ENCODE results near the gene NFIX. TPM values are rescaled to one million over a fixed set of nuclear protein-coding genes. Genes with fewer than 3 reads are reported as not detected.
A peak's percentile ranks its signal among the peaks of the same experiment; 100 is the strongest.
"Not testable (repeated sequence)": the region's sequence is repeated elsewhere in the genome, so short reads cannot be mapped to it uniquely, and the experiment has no call there.

NFIX gene
- total RNA-seq, 1 donor from 2014 or later, result 10.5 TPM

GRCh38 chr19:12957389-12957952 is 37.8 kb upstream of the NFIX start:
- DNase-seq (ENCODE audit: low read depth in 2 of 2), result not testable (repeated sequence)

- DNase-seq (ENCODE audit: low read depth in 2 of 2), result no peak
Measured at GRCh38 chr19:12959481-12959880, 35.8 kb upstream of the NFIX start.

DNA sequence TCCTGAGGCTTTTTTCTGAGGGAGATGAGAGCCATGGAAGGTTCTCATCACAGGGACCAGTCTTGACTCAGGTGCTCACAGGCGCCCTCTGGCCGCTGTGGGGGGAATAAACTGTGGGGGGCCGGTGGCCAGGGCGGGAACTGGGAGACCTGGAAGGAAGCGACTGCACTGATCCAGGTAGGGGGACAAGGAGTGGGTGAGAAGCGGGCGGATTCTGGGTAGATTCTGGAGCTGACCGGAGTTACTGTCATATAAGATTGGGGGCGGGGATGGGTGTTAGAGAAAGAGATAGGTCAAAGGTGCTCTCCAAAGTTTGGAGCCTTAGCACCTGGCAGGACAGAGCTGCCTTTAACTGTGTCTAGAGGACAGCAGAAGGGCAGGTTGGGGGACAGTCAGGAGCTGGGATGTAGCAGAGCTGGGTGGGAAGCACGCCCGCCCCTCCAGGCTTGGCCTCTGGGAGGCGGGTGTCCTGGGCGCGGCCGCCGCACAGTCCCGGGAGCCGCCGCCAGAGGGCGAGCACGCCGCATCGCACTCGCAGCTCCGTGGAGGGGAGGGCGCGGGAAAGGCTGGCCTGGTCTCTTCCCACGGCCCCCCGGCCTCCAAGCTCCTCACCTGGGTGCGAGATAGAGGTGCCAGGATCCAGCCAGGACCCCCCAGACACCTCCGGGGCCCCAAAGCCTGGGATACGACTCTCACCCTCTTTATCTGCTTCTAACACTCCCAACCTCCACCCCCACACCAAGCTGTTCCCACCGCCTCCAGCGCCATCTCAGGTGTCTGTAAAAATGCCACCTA is 30.1 kb upstream of the NFIX start:
- DNase-seq (ENCODE audit: low read depth in 2 of 2), result peak; percentile 75 to 89

GRCh38 chr19:12965812-12966135 is 29.5 kb upstream of the NFIX start:
- DNase-seq (ENCODE audit: low read depth in 2 of 2), result no peak

DNA sequence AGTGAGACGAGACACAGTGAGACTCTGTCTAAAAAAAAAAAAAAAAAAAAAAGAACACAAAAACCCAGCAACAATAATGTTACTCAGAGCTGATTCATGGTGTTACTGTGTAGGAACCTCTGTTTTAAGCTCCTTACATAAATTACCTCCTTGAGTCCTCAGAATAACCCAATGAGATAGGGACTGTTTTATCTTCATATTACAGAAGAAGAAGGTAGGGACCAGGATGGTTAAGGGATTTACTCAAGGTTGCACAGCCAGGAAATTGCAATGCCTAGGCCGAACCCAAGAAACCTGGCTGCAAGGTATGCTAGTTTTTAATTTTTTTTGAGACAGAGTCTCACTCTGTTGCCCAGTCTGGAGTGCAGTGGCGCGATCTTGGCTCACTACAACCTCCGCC is 27.4 kb upstream of the NFIX start:
- no peak for DNase-seq (ENCODE audit: low read depth in 2 of 2)

GRCh38 chr19:12969292-12969988 is 25.8 kb upstream of the NFIX start, which contains the start of gene DAND5:
Gene DAND5, plus strand, starts transcription at chr19:12969576. Its CDS starts 85 bp downstream, at chr19:12969661.
- DNase-seq (ENCODE audit: low read depth in 2 of 2), result no peak

DNA sequence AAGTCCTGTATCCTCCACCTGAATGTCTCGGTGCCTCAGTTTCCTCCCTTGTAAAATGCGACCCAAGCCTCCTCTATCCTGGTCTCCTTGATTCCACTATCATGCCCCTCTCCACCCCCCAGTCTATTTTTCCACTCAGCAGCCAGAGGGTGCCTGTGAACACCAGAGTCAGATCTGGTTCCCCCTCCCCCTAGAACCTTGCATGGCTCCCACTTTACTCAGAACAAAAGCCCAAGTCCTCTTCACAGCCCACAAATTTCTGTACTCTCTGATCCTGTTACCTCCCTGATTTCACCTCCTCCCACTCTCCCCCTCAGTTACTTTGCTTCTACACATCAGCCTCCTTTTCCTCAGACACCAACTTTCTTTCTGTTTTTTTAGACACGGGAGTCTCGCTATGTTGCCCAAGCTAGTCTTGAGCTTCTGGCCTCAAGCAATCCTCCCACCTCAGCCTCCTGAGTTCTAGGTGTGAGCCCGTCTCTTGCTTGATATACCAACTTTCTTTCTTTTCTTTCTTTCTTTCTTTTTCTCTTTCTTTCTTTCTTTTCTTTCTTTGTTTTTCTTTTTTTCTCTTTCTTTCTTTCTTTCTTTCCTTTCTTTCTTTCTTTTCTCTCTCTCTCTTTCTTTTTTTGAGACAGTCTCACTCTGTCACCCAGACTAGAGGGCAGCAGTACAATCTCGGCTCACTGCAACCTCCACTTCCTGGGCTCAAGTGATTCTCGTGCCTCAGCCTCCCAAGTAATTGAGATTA is 25.0 kb upstream of the NFIX start:
- DNase-seq (ENCODE audit: low read depth in 2 of 2), result no peak

DNA sequence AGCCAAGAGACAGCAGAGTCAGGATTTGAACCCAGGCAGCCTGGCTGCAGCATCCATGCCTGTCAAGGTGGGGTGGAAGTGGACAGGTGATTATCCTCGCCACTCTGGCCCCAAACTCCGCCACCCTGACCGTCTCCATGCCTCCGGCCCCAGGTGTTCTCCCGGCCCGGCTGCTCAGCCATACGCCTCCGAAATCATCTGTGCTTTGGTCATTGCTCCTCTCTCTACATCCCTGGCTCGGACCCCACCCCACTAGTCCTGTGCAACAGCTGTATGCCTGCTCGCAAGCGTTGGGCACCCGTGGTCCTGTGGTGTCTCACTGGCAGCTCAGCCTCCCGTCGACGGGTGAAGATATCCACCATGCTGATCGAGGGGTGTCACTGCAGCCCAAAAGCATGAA is 22.0 kb upstream of the NFIX start:
- DNase-seq (ENCODE audit: low read depth in 2 of 2), result no peak

DNA sequence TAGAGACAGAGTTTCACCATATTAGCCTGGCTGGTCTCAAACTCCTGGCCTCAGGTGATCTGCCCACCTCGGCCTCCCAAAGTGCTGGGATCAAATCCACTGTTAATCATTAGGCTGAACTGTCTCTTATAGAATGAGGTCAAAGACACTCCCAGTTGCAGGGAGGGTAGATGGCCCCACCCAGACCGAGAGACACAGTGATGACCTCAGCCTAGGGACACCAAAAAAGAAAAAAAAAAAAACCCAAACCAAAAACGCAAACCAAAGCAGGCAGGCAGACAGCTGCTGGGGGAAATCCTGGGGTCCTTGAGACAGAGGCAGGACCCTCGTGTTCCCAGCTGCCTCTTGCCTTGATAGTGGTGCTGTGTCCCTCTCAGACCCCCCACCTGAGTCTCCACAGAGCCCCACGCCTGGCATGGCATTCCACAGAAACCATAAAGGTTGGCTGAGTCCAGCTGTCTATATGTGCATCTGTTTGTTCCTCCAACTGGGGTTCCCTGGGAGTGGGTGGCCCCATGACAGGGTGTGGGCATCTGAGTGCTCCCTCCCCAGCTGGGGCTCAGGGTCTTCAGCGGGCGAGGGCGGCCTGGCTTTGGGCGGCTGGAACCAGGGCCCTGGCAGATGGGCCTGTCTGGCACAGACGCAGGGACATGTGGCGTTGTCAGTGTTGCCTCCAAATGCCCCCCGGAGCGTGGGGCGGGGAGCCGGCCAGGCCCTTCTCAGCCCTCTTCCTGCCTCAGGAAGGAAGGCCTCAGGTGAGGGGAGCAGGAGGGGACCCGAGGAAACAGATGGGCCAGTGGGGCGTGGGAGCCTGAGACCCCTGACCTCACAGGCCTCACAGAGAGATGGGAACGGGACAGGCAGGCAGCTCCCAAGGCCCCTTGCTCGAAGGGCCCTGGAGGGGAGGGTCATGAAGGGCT is 20.7 kb upstream of the NFIX start:
- peak in 1 of 2 donors; percentile 97 for DNase-seq (ENCODE audit: low read depth in 2 of 2)

DNA sequence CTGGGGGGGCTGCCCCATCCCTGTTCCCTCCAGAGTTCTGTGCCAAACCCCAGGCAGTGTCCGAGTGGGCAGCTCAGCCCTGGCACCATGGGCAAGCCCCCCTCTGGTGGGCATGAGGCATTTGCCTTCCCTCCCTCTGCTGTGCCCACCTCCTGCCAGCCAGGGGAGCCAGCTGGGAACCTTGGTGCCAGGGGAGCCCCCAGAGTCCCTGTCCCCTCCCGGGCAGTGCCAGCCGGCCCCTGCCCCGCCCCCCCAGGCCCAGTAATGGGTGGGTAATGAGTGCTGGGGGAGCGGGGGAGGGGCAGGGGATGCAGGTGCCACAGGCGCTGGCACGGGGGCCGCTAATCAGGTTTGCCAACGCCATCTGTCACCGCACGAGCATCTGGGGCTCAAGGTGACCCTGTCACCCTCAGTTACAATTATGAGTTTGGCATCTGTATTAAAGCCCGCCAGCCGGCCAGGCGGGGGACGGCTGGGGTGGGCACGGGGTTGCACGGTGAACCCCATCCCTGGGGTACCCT is 20.0 kb upstream of the NFIX start:
- no peak for DNase-seq (ENCODE audit: low read depth in 2 of 2)

DNA sequence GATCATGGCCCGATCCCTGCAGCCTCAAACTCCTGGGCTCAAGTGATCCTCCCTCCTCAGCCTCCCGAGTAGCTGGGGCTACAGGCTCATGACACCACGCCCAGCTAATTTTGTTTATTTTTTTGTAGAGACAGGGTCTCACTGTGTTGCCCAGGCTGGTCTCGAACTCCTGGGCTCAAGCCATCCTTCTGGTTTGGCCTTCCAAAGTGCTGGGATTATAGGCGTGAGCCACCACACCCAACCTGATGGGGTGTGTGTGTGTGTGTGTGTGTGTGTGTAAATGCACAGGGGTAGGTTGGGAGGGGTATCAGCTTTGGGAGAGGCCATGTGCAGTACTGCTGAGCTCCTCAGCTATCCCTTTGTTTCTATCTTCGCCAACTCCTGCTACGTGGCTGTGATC is 19.2 kb upstream of the NFIX start:
- DNase-seq (ENCODE audit: low read depth in 2 of 2), result not testable (repeated sequence)

GRCh38 chr19:12979974-12980373 is 15.3 kb upstream of the NFIX start:
- DNase-seq (ENCODE audit: low read depth in 2 of 2), result no peak

- no peak for DNase-seq (ENCODE audit: low read depth in 2 of 2)
Measured at GRCh38 chr19:12982648-12983047, 12.6 kb upstream of the NFIX start.

DNA sequence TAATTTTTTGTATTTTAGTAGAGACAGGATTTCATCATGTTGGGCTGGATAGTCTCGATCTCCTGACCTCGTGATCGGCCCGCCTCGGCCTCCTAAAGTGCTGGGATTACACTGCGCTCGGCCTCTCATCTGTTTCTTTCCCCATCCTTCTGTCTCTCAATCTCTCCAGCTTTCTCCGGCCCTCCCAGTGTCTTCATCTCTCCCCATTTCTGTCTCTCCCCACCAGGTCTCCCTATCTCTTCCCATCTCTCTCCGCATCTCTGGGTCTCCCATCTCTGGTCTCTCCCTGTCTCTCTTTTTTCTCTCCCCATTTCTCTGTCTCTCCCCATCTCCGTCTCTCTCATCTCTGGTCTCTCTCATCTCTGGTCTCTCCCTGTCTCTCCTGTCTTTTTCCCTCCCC is 12.2 kb upstream of the NFIX start:
- DNase-seq (ENCODE audit: low read depth in 2 of 2), result no peak

DNA sequence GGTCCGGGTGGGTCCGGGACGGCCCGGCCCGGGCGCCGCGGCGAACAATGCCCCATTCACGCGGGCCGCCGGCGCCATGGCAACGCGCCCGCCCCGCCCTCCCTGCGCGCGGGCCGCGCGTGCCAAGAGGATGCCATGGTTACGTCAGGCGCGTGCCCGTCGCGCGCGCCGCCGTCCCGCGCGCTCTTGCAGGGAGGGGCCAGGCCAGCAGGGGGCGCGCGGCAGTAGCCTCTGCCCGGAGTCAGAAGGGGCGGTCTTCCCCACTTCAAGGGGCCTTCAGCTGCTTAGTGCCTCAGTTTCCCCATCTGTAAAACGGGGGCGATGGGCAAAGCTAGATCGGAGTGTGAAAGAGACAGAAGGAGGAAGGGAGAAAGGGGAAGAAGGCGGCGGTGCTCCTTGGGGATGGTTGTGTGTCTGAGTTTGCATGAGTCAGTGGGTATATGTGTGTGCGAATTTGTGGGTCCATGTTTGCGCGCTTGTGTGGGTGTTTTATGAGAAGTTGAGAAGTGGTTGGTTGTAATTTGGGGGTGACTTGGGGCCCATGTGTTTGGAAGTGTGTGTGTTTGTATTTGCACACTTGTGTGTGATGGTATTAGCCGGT is 11.6 kb upstream of the NFIX start:
- DNase-seq (ENCODE audit: low read depth in 2 of 2), result peak; percentile 84 to 90

DNA sequence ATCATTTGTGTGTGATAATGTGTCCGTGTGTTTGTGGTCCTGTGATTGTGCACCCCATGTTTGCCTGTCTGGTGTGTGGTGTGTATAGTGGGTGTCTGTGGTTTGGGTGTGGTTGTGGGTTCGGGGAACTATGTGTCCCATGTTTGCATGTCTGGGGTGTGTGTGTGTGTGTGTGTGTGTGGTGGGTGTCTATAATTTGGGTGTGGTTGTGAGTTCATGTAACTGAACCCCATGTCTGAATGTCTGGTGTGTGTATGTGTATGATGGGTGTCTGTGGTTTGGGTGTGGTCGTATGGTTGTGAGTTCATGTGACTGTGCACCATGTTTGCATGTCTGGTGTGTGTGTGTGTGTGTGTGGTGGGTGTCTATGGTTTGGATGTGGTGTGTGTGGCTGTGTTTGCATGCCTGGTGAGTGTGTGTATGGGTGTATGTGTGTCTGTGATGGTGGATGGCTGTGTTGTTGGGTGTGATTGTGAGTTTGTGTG is 11.1 kb upstream of the NFIX start:
- no peak for DNase-seq (ENCODE audit: low read depth in 2 of 2)

DNA sequence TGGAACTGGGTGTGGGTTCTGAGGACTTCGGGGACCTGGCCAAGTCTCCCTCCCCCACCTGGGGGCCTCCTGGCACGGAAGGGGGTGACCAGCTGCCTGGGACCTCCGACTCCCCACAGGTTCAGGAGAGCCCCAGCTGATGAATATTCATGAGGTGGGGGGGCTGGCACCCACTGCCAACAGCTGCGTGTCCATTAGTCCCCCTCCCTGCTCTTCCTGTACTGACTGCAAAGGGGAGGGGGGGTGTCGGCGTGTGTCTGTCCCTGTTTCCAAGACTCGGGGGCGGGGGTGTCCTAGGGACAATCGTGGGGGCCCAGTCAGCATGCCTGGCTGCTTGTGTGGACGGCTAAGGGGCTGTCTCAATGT is 10.6 kb upstream of the NFIX start:
- no peak for DNase-seq (ENCODE audit: low read depth in 2 of 2)

- DNase-seq (ENCODE audit: low read depth in 2 of 2), result peak in 1 of 2 donors; percentile 53
Measured at GRCh38 chr19:12985049-12985776, 10.1 kb upstream of the NFIX start.

- DNase-seq (ENCODE audit: low read depth in 2 of 2), result no peak
Measured at GRCh38 chr19:12986726-12987125, 8.5 kb upstream of the NFIX start.

DNA sequence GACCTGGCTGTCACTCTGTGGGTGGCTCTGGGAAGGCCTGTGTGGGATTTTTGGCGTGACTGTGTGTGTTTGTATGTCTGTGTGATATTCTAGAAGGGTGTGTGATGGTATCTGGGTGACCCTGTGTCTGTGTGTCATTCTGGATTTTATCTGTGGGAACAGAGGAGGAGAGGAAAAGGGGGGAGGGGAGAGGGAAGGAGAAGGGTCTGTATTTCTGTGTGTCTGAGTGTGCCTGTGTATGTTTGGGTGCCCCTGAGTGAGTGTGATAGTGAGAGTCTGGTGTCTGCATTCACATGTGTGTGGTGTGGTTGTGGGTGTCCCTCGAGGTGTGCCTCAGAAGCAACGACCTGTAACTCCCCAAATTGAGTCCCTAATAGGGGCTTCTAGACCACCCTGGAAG is 8.1 kb upstream of the NFIX start:
- no peak for DNase-seq (ENCODE audit: low read depth in 2 of 2)
